ENCODE measurements around the gene COBL.

DNA sequence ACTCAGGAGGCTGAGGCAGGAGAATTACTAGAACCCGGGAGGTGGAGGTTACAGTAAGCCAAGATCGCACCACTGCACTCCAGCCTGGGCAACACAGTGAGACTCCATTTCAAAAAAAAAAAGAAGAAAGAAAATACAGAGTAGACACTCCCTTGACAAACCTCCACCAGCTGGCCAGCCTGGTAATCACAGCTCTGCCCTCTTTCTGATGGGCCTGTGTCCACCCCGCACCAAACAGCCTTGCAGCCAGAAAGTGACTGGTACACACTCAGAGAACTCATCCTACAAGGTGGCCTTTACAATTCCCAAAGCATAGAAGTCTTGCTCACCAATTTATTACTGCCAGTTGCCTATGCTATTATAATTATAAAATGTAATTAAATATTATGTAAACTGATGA, 66.6 kb downstream of the COBL start:
- TF ChIP-seq FOXM1 (IDR thresholded peaks at IDR 0.05; ENCODE audit: borderline replicate concordance, low read depth) (no peak), EP300 (IDR thresholded peaks at IDR 0.05; ENCODE audit: borderline replicate concordance) (no peak), EGR1 (IDR thresholded peaks at IDR 0.05) (no peak), TAF1 (IDR thresholded peaks at IDR 0.05; ENCODE audit: low read depth) (no peak), YY1 (IDR thresholded peaks at IDR 0.05; ENCODE audit: low read depth) (no peak), TCF12 (IDR thresholded peaks at IDR 0.05; ENCODE audit: low read depth) (no peak), CREB1 (IDR thresholded peaks at IDR 0.05; ENCODE audit: low read depth) (no peak), ZBTB7A (IDR thresholded peaks at IDR 0.05; ENCODE audit: low read depth) (no peak)
- TF ChIP-seq, protein P1, sequence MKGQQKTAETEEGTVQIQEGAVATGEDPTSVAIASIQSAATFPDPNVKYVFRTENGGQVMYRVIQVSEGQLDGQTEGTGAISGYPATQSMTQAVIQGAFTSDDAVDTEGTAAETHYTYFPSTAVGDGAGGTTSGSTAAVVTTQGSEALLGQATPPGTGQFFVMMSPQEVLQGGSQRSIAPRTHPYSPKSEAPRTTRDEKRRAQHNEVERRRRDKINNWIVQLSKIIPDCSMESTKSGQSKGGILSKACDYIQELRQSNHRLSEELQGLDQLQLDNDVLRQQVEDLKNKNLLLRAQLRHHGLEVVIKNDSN (IDR thresholded peaks at IDR 0.05): no peak
